ENCODE data around the gene LENG8.

DNA sequence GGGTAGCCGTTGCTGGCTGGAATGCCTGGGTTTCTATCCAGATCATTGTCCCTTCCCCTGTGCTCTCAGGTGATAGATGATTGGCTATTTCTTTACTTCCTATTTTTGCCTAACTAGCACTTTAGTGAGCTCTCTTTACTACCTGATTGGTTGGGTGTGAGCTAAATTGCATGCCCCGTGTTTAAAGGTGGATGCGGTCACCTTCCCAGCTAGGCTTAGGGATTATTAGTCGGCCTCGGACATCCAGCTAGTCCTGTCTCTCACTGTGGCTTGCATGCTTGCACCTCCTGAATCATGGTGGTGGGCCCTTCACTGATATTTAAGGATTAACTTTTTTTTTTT is 23.6 kb upstream of the LENG8 start:
- no peak for TF ChIP-seq SMC3 (IDR thresholded peaks at IDR 0.05; ENCODE audit: borderline replicate concordance, low read length)
- no peak for TF ChIP-seq ASH2L (IDR thresholded peaks at IDR 0.05; ENCODE audit: borderline replicate concordance, low read depth)
- TF ChIP-seq YY1 (IDR thresholded peaks at IDR 0.05; ENCODE audit: low read depth, low read length): no peak
- no peak for TF ChIP-seq TCF12 (IDR thresholded peaks at IDR 0.05; ENCODE audit: low read depth, low read length)
- no peak for TF ChIP-seq RAD51 (IDR thresholded peaks at IDR 0.05)

All from GM12878 (cell line).